ENCODE measurements around the gene TIMELESS. TPM values are rescaled to one million over a fixed set of nuclear protein-coding genes. Genes with fewer than 3 reads are reported as not detected.
A peak's percentile ranks its signal among the peaks of the same experiment; 100 is the strongest.

The TIMELESS gene
- total RNA-seq, 1 donor from 2014 or later: 16.2 TPM

DNA sequence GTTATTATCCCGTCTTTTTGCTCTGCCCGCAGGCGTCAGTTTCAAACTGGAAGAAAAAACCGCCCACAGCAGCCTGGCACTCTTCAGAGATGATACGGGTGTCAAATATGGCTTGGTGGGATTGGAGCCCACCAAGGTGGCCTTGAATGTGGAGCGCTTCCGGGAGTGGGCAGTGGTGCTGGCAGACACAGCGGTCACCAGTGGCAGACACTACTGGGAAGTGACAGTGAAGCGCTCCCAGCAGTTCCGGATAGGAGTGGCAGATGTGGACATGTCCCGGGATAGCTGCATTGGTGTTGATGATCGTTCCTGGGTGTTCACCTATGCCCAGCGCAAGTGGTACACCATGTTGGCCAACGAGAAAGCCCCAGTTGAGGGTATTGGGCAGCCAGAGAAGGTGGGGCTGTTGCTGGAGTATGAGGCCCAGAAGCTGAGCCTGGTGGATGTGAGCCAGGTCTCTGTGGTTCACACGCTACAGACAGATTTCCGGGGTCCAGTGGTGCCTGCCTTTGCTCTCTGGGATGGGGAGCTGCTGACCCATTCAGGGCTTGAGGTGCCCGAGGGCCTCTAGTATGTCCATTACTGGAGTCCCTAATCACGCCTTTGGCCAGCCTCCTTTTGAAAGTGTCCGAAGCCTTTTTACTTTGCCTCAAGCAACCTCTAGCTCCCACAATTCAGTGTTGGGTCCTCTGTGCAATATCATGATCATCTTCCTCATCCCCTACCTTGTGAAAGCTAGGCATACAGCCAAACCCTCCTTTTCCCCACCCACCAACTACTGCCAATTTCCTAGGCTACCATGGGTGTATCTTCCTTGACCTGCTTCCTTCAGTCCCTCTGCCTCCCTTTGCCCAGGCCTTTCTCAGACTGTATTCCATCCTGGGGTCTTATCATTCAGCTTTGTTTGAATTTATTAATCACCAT lies 20.0 kb upstream of the TIMELESS start:
- Mint-ChIP-seq H3K36me3 (ENCODE audit: unreplicated experiment) (no peaks in the 10 kb centered on the region), H3K9me3 (ENCODE audit: unreplicated experiment) (no peaks in the 10 kb centered on the region)

DNA sequence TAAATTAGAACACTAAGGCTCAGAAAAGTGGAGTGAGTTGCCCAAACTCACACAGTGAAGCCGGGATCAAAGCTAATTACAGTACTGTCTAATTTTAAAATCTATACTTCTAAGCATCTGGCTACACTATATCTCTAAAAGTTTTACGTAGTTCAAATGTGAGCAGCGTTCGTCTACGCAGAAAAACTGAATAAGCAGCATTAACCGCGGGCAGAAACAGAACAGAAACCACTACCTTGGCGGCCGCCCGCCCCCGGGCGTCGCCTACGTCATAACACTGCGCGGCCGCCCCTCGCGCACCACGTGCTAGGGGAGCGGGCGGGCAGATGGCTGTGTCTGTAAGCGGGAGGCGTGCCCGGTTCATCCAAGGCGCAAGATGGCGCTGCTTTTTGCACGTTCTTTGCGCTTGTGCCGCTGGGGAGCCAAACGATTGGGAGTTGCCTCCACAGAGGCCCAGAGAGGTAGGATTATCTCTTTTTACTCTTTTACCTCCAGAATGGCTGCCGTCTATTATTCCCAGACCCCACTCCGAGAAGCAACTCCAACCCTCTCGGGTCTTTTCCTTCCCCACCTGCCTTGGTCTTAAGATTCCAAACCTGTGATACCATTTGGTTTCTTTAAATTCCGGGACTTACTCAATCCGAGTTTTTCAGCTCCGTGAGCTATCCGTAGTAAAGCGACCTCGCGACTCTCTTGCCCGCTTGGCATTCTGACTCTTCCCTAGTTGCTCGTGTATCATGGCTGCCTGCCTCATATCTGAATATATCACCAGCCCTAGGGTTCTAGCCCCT lies 19.2 kb upstream of the TIMELESS start, which contains the start of gene SPRYD4:
Gene SPRYD4 (plus strand): TSS at position 363 of the 791 bp plus-strand sequence. CDS start 14 bp downstream, at position 377.
- peak; percentile 96 for DNase-seq (ENCODE audit: extremely low spot score, unreplicated experiment)
- H3K27ac Mint-ChIP-seq (ENCODE audit: unreplicated experiment): peak within 1 kb of the TSS; percentile 95
- peak within 1 kb of the TSS; percentile 95 for H3K4me3 Mint-ChIP-seq (ENCODE audit: unreplicated experiment)
- peaks cover 18% of the 10 kb centered on the region for H3K4me1 Mint-ChIP-seq (ENCODE audit: unreplicated experiment)
- TF ChIP-seq, protein P1, sequence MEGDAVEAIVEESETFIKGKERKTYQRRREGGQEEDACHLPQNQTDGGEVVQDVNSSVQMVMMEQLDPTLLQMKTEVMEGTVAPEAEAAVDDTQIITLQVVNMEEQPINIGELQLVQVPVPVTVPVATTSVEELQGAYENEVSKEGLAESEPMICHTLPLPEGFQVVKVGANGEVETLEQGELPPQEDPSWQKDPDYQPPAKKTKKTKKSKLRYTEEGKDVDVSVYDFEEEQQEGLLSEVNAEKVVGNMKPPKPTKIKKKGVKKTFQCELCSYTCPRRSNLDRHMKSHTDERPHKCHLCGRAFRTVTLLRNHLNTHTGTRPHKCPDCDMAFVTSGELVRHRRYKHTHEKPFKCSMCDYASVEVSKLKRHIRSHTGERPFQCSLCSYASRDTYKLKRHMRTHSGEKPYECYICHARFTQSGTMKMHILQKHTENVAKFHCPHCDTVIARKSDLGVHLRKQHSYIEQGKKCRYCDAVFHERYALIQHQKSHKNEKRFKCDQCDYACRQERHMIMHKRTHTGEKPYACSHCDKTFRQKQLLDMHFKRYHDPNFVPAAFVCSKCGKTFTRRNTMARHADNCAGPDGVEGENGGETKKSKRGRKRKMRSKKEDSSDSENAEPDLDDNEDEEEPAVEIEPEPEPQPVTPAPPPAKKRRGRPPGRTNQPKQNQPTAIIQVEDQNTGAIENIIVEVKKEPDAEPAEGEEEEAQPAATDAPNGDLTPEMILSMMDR (IDR thresholded peaks at IDR 0.05): peak; percentile 39
- H3K27me3 Mint-ChIP-seq (ENCODE audit: unreplicated experiment): no peaks in the 10 kb centered on the region
- no peaks in the 10 kb centered on the region for H3K9me3 Mint-ChIP-seq (ENCODE audit: unreplicated experiment)
- no peaks in the 10 kb centered on the region for H3K36me3 Mint-ChIP-seq (ENCODE audit: unreplicated experiment)

More for the DNA sequence above, 20.0 kb upstream of the TIMELESS start:
- DNase-seq (ENCODE audit: extremely low spot score, unreplicated experiment): no peak
- TF ChIP-seq, protein P1 (IDR thresholded peaks at IDR 0.05): no peak
- peaks cover 18% of the 10 kb centered on the region for H3K4me1 Mint-ChIP-seq (ENCODE audit: unreplicated experiment)
- peak overlapping the region; percentile 95 for H3K4me3 Mint-ChIP-seq (ENCODE audit: unreplicated experiment)
- H3K27me3 Mint-ChIP-seq (ENCODE audit: unreplicated experiment): no peaks in the 10 kb centered on the region
- H3K27ac Mint-ChIP-seq (ENCODE audit: unreplicated experiment): peak overlapping the region; percentile 95

DNA sequence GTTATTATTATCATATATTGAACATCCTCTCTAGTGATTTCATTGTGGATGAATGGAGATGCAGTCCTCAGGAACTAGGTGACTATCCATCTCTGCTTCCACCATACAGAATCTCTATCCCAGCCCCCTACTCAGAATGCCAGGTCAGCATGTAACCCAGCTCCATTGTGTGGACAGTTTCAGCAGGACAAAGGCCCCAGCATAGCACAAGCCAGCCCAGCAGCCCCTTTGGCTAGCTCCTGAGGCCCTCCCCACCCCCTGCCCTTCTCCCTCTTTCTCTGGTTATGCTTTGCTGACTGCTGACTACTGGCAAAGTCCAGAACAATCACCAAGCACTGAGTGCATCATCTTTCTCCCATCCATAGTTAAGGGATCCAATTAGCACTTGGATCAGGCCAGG lies 13.3 kb upstream of the TIMELESS start:
- no peak overlapping the region for H3K4me3 Mint-ChIP-seq (ENCODE audit: unreplicated experiment)
- H3K9me3 Mint-ChIP-seq (ENCODE audit: unreplicated experiment): no peaks in the 10 kb centered on the region
- no peak overlapping the region for H3K27ac Mint-ChIP-seq (ENCODE audit: unreplicated experiment)
- H3K27me3 Mint-ChIP-seq (ENCODE audit: unreplicated experiment): no peaks in the 10 kb centered on the region
- H3K36me3 Mint-ChIP-seq (ENCODE audit: unreplicated experiment): no peaks in the 10 kb centered on the region
- DNase-seq (ENCODE audit: extremely low spot score, unreplicated experiment): no peak
- TF ChIP-seq, protein P1 (IDR thresholded peaks at IDR 0.05): no peak
- peaks cover 6% of the 10 kb centered on the region for H3K4me1 Mint-ChIP-seq (ENCODE audit: unreplicated experiment)

DNA sequence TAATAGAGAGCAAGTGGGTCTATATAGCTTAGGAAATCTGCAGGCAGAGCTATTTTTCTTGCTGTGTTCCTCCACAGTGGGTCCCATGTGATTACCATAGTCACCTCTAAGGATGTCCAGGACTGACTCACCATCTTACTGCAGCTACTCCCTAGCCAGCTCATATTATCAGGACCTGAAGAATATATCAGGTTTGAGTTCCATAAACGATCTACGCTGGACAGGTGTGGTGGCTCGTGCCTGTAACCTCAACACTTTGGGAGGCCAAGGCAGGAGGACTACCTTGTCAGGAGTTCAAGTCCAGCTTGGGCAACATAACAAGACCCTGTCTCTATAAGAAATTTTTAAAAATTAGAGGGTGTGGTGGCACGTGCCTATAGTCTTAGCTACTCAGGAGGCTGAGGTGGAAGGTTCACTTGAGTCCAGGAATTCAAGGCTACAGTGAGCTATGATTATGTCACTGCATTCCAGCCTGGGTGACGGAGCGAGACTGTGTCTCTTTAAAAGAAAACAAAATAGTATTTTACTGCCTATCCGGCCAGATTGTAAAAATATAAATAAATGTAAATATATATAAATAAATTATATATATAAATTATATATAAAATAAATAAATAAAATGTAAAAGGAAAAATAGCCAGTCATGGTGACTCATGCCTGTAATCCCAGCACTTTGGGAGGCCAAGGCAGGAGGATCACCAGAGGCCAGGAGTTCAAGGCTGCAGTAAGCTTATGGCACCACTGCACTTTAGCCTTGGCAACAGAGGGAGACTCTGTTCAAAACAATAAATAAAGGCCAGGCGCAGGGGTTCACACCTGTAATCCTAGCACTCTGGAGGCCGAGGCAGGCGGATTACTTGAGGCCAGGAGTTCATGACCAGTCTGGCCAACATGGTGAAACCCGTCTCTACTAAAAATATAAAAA lies 12.3 kb upstream of the TIMELESS start:
- TF ChIP-seq, protein P1 (IDR thresholded peaks at IDR 0.05): no peak
- Mint-ChIP-seq H3K27ac (ENCODE audit: unreplicated experiment) (no peak overlapping the region), H3K9me3 (ENCODE audit: unreplicated experiment) (no peaks in the 10 kb centered on the region), H3K36me3 (ENCODE audit: unreplicated experiment) (no peaks in the 10 kb centered on the region), H3K27me3 (ENCODE audit: unreplicated experiment) (no peaks in the 10 kb centered on the region), H3K4me3 (ENCODE audit: unreplicated experiment) (no peak overlapping the region), H3K4me1 (ENCODE audit: unreplicated experiment) (peaks cover 3% of the 10 kb centered on the region)
- no peak for DNase-seq (ENCODE audit: extremely low spot score, unreplicated experiment)

Data from osteocyte (in vitro differentiated cells).